ENCODE data around the gene CDCP1.

- TF ChIP-seq CTCF (conservative IDR thresholded peaks at IDR 0.05) = no peak
- no peak for TF ChIP-seq EZH2 (IDR thresholded peaks at IDR 0.05; ENCODE audit: low read depth)
Observed at GRCh38 chr3:45055032-45055410, 91.2 kb downstream of the CDCP1 start.

Data from PC-9 (cell line).